Activated naive CD4-positive, alpha-beta T cell treated with anti-CD3 and anti-CD28 coated beads, Interleukin-2, amount 10 ng/mL, durations not matched to agents 5 hours and 36 hours (primary cell): ENCODE results near the gene PRDX3. TPM values are rescaled to one million over a fixed set of nuclear protein-coding genes. Genes with fewer than 3 reads are reported as not detected.

Source experiments
- total RNA-seq, 2 experiments: library from RNA; stranded (reverse); gene quantifications; one replicate each; pipeline ENCODE4 v1.2.3, GENCODE V29; 2021

The PRDX3 gene
- total RNA-seq: 10 to 100 TPM; 88.1 to 89.7 TPM

GRCh38 chr10:119178372-119179119 is at the start of gene PRDX3:
Gene PRDX3 (minus strand): TSS chr10:119178812. CDS start chr10:119178790, 22 bp downstream.

GRCh38 chr10:119207366-119207666 is 28.7 kb upstream of the PRDX3 start, which contains the start of gene GRK5:
Gene GRK5 (plus strand): TSS chr10:119207571. CDS start chr10:119207918, 347 bp downstream.

GRCh38 chr10:119165171-119166117 is 13.2 kb downstream of the PRDX3 start, which contains the start of gene SFXN4:
Gene SFXN4 (minus strand): TSS chr10:119165714. CDS start chr10:119165647, 67 bp downstream.

Other genes with a start within 250 kb of the PRDX3 start
- under 1 TPM; 0.55 to 0.73 TPM for gene NANOS1, start 149.1 kb downstream of the PRDX3 start, total RNA-seq
- gene EIF3A, start 98.0 kb downstream of the PRDX3 start, total RNA-seq: 100 to 1,000 TPM; 125 to 127 TPM
- 10 to 100 TPM; 37.0 to 39.0 TPM for gene DENND10, start 74.7 kb downstream of the PRDX3 start, total RNA-seq
- 10 to 100 TPM; 23.6 to 25.7 TPM for gene SFXN4, start 13.1 kb downstream of the PRDX3 start, total RNA-seq
- gene GRK5, start 28.8 kb upstream of the PRDX3 start, total RNA-seq: 10 to 100 TPM; 27.8 to 31.5 TPM